IMR-90 (cell line): Measurements from ENCODE around the gene BMP3. TPM values are rescaled to one million over a fixed set of nuclear protein-coding genes. Genes with fewer than 3 reads are reported as not detected.

Experiments
- ATAC-seq: fragments of 200-7000 bp; cut with Tn5 transposase; 2 replicates; pipeline ENCODE4 v1.9.1; 2020; ENCODE audit warnings: low read depth, mild to moderate bottlenecking, moderate library complexity
- BruUV-seq: library from RNA; stranded (reverse); fragments of 400-500 nt; replicated peaks from 2 replicates; lab custom pipeline; 2021; lab: Mats Ljungman, UMichigan
- CTCF ChIA-PET: fragments of 300-600 bp; formaldehyde crosslinking; extraction: SDS; loops from one replicate; lab custom pipeline; 2021; ENCODE audit warnings: antibody characterized with exemption; lab: Yijun Ruan, JAX
- POLR2A ChIA-PET: fragments of 300-600 bp; sonication (Branson Sonifier 250); formaldehyde crosslinking; loops from one replicate; lab custom pipeline; 2022; ENCODE audit warnings: antibody characterized with exemption; ENCODE audit not compliant: unreplicated experiment; lab: Charles Lee
- DNase-seq: peaks from one replicate; pipeline ENCODE4 v3.0.0; 2013
- H2AFZ ChIP-seq: replicated peaks from 2 replicates; pipeline ENCODE3; 2013; ENCODE audit warnings: low read length, mild to moderate bottlenecking; ENCODE audit not compliant: poor library complexity
- H2AK5ac ChIP-seq: 2 replicates; pipeline ENCODE4 v1.6.1; 2013; ENCODE audit warnings: low read depth, low read length, inconsistent platforms
- H2AK9ac ChIP-seq: replicated peaks from 2 replicates; pipeline ENCODE3; 2013; ENCODE audit warnings: mild to moderate bottlenecking, low read depth, low read length, moderate library complexity; ENCODE audit not compliant: poor library complexity
- H2BK120ac ChIP-seq: 2 replicates; pipeline ENCODE4 v1.6.1; 2013; ENCODE audit warnings: low read depth, low read length, inconsistent platforms
- H2BK15ac ChIP-seq: 3 replicates; pipeline ENCODE4 v1.6.1; 2013; ENCODE audit warnings: low read depth, low read length, inconsistent platforms
- H2BK20ac ChIP-seq: 2 replicates; pipeline ENCODE4 v1.6.1; 2013; ENCODE audit warnings: low read depth, mild to moderate bottlenecking, inconsistent platforms, low read length, moderate library complexity
- H2BK5ac ChIP-seq: 2 replicates; pipeline ENCODE4 v1.6.1; 2013; ENCODE audit warnings: mild to moderate bottlenecking, low read depth, low read length, inconsistent platforms; ENCODE audit not compliant: poor library complexity, severe bottlenecking
- H3K14ac ChIP-seq: replicated peaks from 2 replicates; pipeline ENCODE4 v1.6.1; 2013; ENCODE audit warnings: low read depth, low read length, inconsistent platforms
- H3K18ac ChIP-seq: 2 replicates; pipeline ENCODE4 v1.6.1; 2013; ENCODE audit warnings: low read depth, low read length, control low read depth
- H3K23ac ChIP-seq: 2 replicates; pipeline ENCODE4 v1.6.1; 2013; ENCODE audit warnings: low read depth, low read length, inconsistent platforms
- H3K27ac ChIP-seq: 2 replicates; pipeline ENCODE4 v1.5.1; 2013; ENCODE audit warnings: mild to moderate bottlenecking, control low read depth, low read length; ENCODE audit not compliant: insufficient read depth
- H3K27me3 ChIP-seq: 2 replicates; pipeline ENCODE4 v1.6.1; 2013; ENCODE audit warnings: low read length; ENCODE audit not compliant: control insufficient read depth, insufficient read depth
- H3K36me3 ChIP-seq: 2 replicates; pipeline ENCODE4 v1.6.1; 2013; ENCODE audit warnings: low read length, mixed read lengths; ENCODE audit not compliant: control insufficient read depth, insufficient read depth
- H3K4ac ChIP-seq: 2 replicates; pipeline ENCODE4 v1.6.1; 2013; ENCODE audit warnings: low read depth, low read length, inconsistent platforms
- H3K4me1 ChIP-seq: 2 replicates; pipeline ENCODE4 v1.6.1; 2013; ENCODE audit warnings: low read length, mixed read lengths; ENCODE audit not compliant: control insufficient read depth, insufficient read depth
- H3K4me2 ChIP-seq: 2 replicates; pipeline ENCODE4 v1.6.1; 2013; ENCODE audit warnings: low read depth, mild to moderate bottlenecking, control low read depth, low read length, moderate library complexity
- H3K4me3 ChIP-seq: 2 replicates; pipeline ENCODE4 v1.5.1; 2013; ENCODE audit warnings: low read depth, mild to moderate bottlenecking, control low read depth, low read length, moderate library complexity; ENCODE audit not compliant: insufficient read depth
- H3K56ac ChIP-seq: 2 replicates; pipeline ENCODE4 v1.6.1; 2013; ENCODE audit warnings: low read length, inconsistent platforms; ENCODE audit not compliant: insufficient read depth; ENCODE audit errors: extremely low read depth
- H3K79me1 ChIP-seq, 2 experiments: 2 replicates each; pipeline ENCODE4 v1.6.1; 2013; ENCODE audit warnings: low read length in 2 of 2, inconsistent platforms in 1 of 2, low read depth in 1 of 2
- H3K9ac ChIP-seq: 2 replicates; pipeline ENCODE4 v1.6.1; 2013; ENCODE audit warnings: low read depth, low read length, control low read depth
- H3K9me1 ChIP-seq: 2 replicates; pipeline ENCODE4 v1.6.1; 2013; ENCODE audit warnings: low read length, inconsistent platforms; ENCODE audit not compliant: insufficient read depth
- H3K9me3 ChIP-seq: 2 replicates; pipeline ENCODE4 v1.6.1; 2013; ENCODE audit warnings: low read length; ENCODE audit not compliant: control insufficient read depth, insufficient read depth
- H4K20me1 ChIP-seq: 2 replicates; pipeline ENCODE4 v1.6.1; 2013; ENCODE audit warnings: low read length, inconsistent platforms; ENCODE audit not compliant: insufficient read depth
- H4K5ac ChIP-seq: 2 replicates; pipeline ENCODE4 v1.6.1; 2013; ENCODE audit warnings: mild to moderate bottlenecking, low read depth, low read length, control low read depth
- H4K8ac ChIP-seq, 2 experiments: 2 replicates each; pipeline ENCODE4 v1.6.1; 2013; ENCODE audit warnings: low read depth in 2 of 2, low read length in 2 of 2, control low read depth in 1 of 2, inconsistent platforms in 1 of 2
- H4K91ac ChIP-seq: 2 replicates; pipeline ENCODE4 v1.6.1; 2013; ENCODE audit warnings: low read depth, low read length, inconsistent platforms; ENCODE audit not compliant: insufficient read depth
- BHLHE40 ChIP-seq: fragments of 150-350 bp; IDR thresholded peaks from 2 replicates; pipeline ENCODE4 v1.6.1; 2016; ENCODE audit warnings: mild to moderate bottlenecking, low read depth, low read length
- CEBPB ChIP-seq: IDR thresholded peaks from 2 replicates; pipeline ENCODE4 v1.6.1; 2012; ENCODE audit warnings: low read depth, low read length, improper control_type of control experiment
- MAFK ChIP-seq: IDR thresholded peaks from 2 replicates; pipeline ENCODE4 v1.6.1; 2012; ENCODE audit warnings: low read depth, low read length, improper control_type of control experiment
- MAZ ChIP-seq: IDR thresholded peaks from 2 replicates; pipeline ENCODE4 v1.6.1; 2012; ENCODE audit warnings: low read depth, mild to moderate bottlenecking, low read length, improper control_type of control experiment, moderate library complexity, borderline replicate concordance
- MXI1 ChIP-seq: IDR thresholded peaks from 2 replicates; pipeline ENCODE4 v1.6.1; 2012; ENCODE audit warnings: low read depth, mild to moderate bottlenecking, low read length, moderate library complexity, borderline replicate concordance
- POLR2A ChIP-seq: IDR thresholded peaks from 2 replicates; pipeline ENCODE4 v1.6.1; 2012; ENCODE audit warnings: mild to moderate bottlenecking, low read depth, low read length
- WGBS, 2 experiments: methylation state at CpG; one replicate each; pipeline versions ENCODE4 v1.1.5 to v1.1.7; 2013; ENCODE audit warnings: missing lambda C conversion rate in 2 of 2; ENCODE audit not compliant: insufficient read length in 1 of 2; ENCODE audit errors: extremely low coverage in 2 of 2; 5-methylcytosine and 5-hydroxymethylcytosine counted together
- dilution Hi-C: fragments of 300-500 bp; cut with HindIII; formaldehyde crosslinking; loops from one replicate; pipeline ENCODE4 v1.14.3; 2018; ENCODE audit warnings: low sequenced_read_pairs; ENCODE audit not compliant: unreplicated experiment
- in situ Hi-C: fragments of 300-500 bp; cut with MboI; formaldehyde crosslinking; loops from 3 replicates; pipeline ENCODE4 v1.14.3; 2019; ENCODE audit warnings: low sequenced_read_pairs, inconsistent platforms, mixed read lengths
- intact Hi-C: fragments of 100-400 bp; cut with micrococcal nuclease; formaldehyde crosslinking; loops from 2 replicates; pipeline ENCODE4 v1.10.0; 2022
- polyA plus RNA-seq, 3 experiments: library from polyadenylated mRNA; depleted of rRNA; stranded (reverse); fragments of >200 nt; gene quantifications; 2 replicates each; pipeline ENCODE4 v1.2.3, GENCODE V29; 2012; ENCODE audit warnings: low replicate concordance in 1 of 3
- total RNA-seq: library from RNA; depleted of rRNA; stranded (reverse); fragments of >200 nt; gene quantifications from 2 replicates; pipeline ENCODE4 v1.2.3, GENCODE V29; 2012
- TF ChIP-seq, protein P1 (sequence below): conservative IDR thresholded peaks from 2 replicates; pipeline ENCODE4 v1.5.1; 2012; ENCODE audit warnings: mild to moderate bottlenecking, low read depth, low read length, improper control_type of control experiment

The BMP3 gene
- total and polyA plus RNA-seq, 2 of the 4 experiments (the other 2 are of a cell fraction), result under 0.01 to 0.10 TPM

DNA sequence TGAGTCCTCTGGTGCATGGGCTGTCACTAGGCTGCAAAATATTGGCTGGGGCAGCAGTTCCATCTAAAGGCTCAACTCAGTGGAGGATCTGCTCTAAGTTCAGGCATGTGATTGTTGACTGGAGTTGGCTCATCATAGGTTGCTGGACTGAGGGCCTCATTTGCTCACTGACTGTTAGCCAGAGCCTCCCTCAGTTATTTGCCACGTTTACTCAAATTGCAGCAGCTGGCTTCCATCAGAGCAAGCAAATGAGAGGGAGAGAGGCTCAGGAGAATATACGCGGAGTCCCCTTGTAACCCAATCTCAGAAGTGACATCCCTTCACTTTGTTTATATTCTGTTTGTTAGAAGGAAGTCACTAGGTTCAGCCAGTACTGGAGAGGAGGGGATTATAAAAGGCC lies 54.1 kb downstream of the BMP3 start:
- ATAC-seq (peak; percentile 82), DNase-seq (peak; percentile 42)
- Histone ChIP-seq H3K4me1 (peaks cover 2% of the 10 kb centered on the region; the same call in 1 of the 2 replicates), H2BK15ac (no peak overlapping the region), H3K23ac (no peak overlapping the region), H3K9ac (no peak overlapping the region), H3K36me3 (no peaks in the 10 kb centered on the region), H3K18ac (no peak overlapping the region), H4K5ac (no peak overlapping the region), H3K14ac (no peak overlapping the region), H3K4me2 (no peak overlapping the region), H2BK20ac (0 out of 2 replicates have a peak overlapping the region, but pooled peaks have one; percentile 8), H2BK120ac (no peak overlapping the region), H2BK5ac (no peak overlapping the region), H3K9me3 (no peaks in the 10 kb centered on the region), H4K91ac (no peak overlapping the region), H3K27ac (no peak overlapping the region), H4K20me1 (no peaks in the 10 kb centered on the region), H4K8ac (0 out of 4 replicates have a peak overlapping the region, but pooled peaks of 1 of the 2 experiments have one; percentile 12), H3K79me1 (no peaks in the 10 kb centered on the region), H3K9me1 (no peaks in the 10 kb centered on the region), H2AK5ac (no peak overlapping the region), H3K56ac (no peak overlapping the region), H3K4me3 (no peak overlapping the region), H2AK9ac (no peak overlapping the region), H2AFZ (no peak overlapping the region), H3K27me3 (no peaks in the 10 kb centered on the region), H3K4ac (no peak overlapping the region)
- POLR2A ChIA-PET, result no interaction called here
- intact Hi-C loops, result no loop called here
- TF ChIP-seq POLR2A, result no peak
- TF ChIP-seq, protein P1, sequence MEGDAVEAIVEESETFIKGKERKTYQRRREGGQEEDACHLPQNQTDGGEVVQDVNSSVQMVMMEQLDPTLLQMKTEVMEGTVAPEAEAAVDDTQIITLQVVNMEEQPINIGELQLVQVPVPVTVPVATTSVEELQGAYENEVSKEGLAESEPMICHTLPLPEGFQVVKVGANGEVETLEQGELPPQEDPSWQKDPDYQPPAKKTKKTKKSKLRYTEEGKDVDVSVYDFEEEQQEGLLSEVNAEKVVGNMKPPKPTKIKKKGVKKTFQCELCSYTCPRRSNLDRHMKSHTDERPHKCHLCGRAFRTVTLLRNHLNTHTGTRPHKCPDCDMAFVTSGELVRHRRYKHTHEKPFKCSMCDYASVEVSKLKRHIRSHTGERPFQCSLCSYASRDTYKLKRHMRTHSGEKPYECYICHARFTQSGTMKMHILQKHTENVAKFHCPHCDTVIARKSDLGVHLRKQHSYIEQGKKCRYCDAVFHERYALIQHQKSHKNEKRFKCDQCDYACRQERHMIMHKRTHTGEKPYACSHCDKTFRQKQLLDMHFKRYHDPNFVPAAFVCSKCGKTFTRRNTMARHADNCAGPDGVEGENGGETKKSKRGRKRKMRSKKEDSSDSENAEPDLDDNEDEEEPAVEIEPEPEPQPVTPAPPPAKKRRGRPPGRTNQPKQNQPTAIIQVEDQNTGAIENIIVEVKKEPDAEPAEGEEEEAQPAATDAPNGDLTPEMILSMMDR, result no peak
- TF ChIP-seq MAZ, result no peak
- no peak for TF ChIP-seq CEBPB
- no peak for TF ChIP-seq MXI1
- no peak for TF ChIP-seq MAFK
- no peak for TF ChIP-seq BHLHE40
- no TSS peak for BruUV-seq
- dilution Hi-C loops, result no loop called here
- in situ Hi-C loops, result no loop called here
- CTCF ChIA-PET, result interaction anchor here (1.3 to 1.5 kb wide), 2 partner anchors 14 to 267 kb away, joined by 4 to 6 read pairs; no protein-coding TSS in a partner anchor
- no CpG with 5 or more reads among the region's 3 CpGs for WGBS, 2 experiments
